HG02642 (cell line): ENCODE results near the gene ARFGAP1.
A peak's percentile ranks its signal among the peaks of the same experiment; 100 is the strongest.

Experiments used
- ATAC-seq: cut with Tn5 transposase; IDR thresholded peaks from one replicate; pipeline ENCODE4 v1.9.1; 2021; ENCODE audit warnings: mild to moderate bottlenecking; ENCODE audit not compliant: unreplicated experiment, poor library complexity

Gene ARFGAP1

GRCh38 chr20:63272105-63273058 lies at the start of gene ARFGAP1:
ARFGAP1 (plus strand) TSS chr20:63272813; CDS start chr20:63275581, 2,768 bp downstream.
- ATAC-seq: peak; percentile 89

- ATAC-seq: no peak
Measured at GRCh38 chr20:63223121-63223825, 49.3 kb upstream of the ARFGAP1 start.

GRCh38 chr20:63223826-63224207 lies 48.8 kb upstream of the ARFGAP1 start:
- no peak for ATAC-seq

- no peak for ATAC-seq
Measured at GRCh38 chr20:63224412-63225081, 48.1 kb upstream of the ARFGAP1 start.

GRCh38 chr20:63225082-63225454 lies 47.5 kb upstream of the ARFGAP1 start:
- no peak for ATAC-seq

GRCh38 chr20:63226042-63226943 lies 46.3 kb upstream of the ARFGAP1 start:
- no peak for ATAC-seq

GRCh38 chr20:63227260-63227659 lies 45.4 kb upstream of the ARFGAP1 start:
- ATAC-seq: no peak

- no peak for ATAC-seq
Measured at GRCh38 chr20:63228806-63229205, 43.8 kb upstream of the ARFGAP1 start.

- no peak for ATAC-seq
Measured at GRCh38 chr20:63230800-63231268, 41.8 kb upstream of the ARFGAP1 start.

- no peak for ATAC-seq
Measured at GRCh38 chr20:63232235-63233060, 40.2 kb upstream of the ARFGAP1 start.

GRCh38 chr20:63233061-63233344 lies 39.6 kb upstream of the ARFGAP1 start:
- ATAC-seq: no peak

- no peak for ATAC-seq
Measured at GRCh38 chr20:63233924-63234323, 38.7 kb upstream of the ARFGAP1 start.

GRCh38 chr20:63234693-63235398 lies 37.8 kb upstream of the ARFGAP1 start:
- no peak for ATAC-seq

GRCh38 chr20:63235399-63235983 lies 37.1 kb upstream of the ARFGAP1 start, which contains the start of gene BIRC7:
BIRC7 (plus strand) TSS chr20:63235905; CDS start chr20:63236097, 192 bp downstream.
- ATAC-seq: no peak

- no peak for ATAC-seq
Measured at GRCh38 chr20:63236116-63236837, 36.3 kb upstream of the ARFGAP1 start.

- no peak for ATAC-seq
Measured at GRCh38 chr20:63238031-63238430, 34.6 kb upstream of the ARFGAP1 start.

- ATAC-seq: no peak
Measured at GRCh38 chr20:63238514-63239125, 34.0 kb upstream of the ARFGAP1 start.
